ENCODE measurements around the gene HMGXB3.

Gene HMGXB3

GRCh38 chr5:149982505-149982904 lies 18.0 kb upstream of the HMGXB3 start:
- FAIRE-seq = no peak

- FAIRE-seq = no peak
These were observed 12.4 kb upstream of the HMGXB3 start for GRCh38 chr5:149988126-149988525.

- FAIRE-seq = peak; percentile 95
These were observed 9.8 kb upstream of the HMGXB3 start for GRCh38 chr5:149990518-149991376.

- no peak for FAIRE-seq
These were observed 7.1 kb upstream of the HMGXB3 start for GRCh38 chr5:149993471-149993870.

GRCh38 chr5:149995385-149996204 lies 4.9 kb upstream of the HMGXB3 start:
- no peak for FAIRE-seq

GRCh38 chr5:149996205-149996890 lies 4.2 kb upstream of the HMGXB3 start:
- no peak for FAIRE-seq

GRCh38 chr5:149998281-149998680 lies 2.3 kb upstream of the HMGXB3 start:
- FAIRE-seq = no peak

GRCh38 chr5:149999359-149999758 lies 1.2 kb upstream of the HMGXB3 start:
- FAIRE-seq = no peak

- FAIRE-seq = no peak
These were observed 678 bp upstream of the HMGXB3 start for GRCh38 chr5:149999866-150000255.

- no peak for FAIRE-seq
These were observed 586 bp downstream of the HMGXB3 start for GRCh38 chr5:150000990-150001659.

GRCh38 chr5:150001660-150002486 lies 1.3 kb downstream of the HMGXB3 start:
- peak; percentile 46 for FAIRE-seq

GRCh38 chr5:150006318-150006717 lies 5.8 kb downstream of the HMGXB3 start:
- no peak for FAIRE-seq

GRCh38 chr5:150007050-150007449 lies 6.5 kb downstream of the HMGXB3 start:
- no peak for FAIRE-seq

- FAIRE-seq = no peak
These were observed 9.3 kb downstream of the HMGXB3 start for GRCh38 chr5:150009671-150010387.

GRCh38 chr5:150013931-150014330 lies 13.4 kb downstream of the HMGXB3 start:
- no peak for FAIRE-seq

- no peak for FAIRE-seq
These were observed 13.9 kb downstream of the HMGXB3 start for GRCh38 chr5:150014456-150014855.

- FAIRE-seq = no peak
These were observed 14.9 kb downstream of the HMGXB3 start for GRCh38 chr5:150015415-150015814.

GRCh38 chr5:150016537-150016936 lies 16.0 kb downstream of the HMGXB3 start:
- FAIRE-seq = peak; percentile 3

GRCh38 chr5:150017226-150018005 lies 16.9 kb downstream of the HMGXB3 start:
- no peak for FAIRE-seq

- FAIRE-seq = no peak
These were observed 19.7 kb downstream of the HMGXB3 start for GRCh38 chr5:150020249-150020648.
